HepG2 (cell line): ENCODE data around the gene AKAP8. TPM values are rescaled to one million over a fixed set of nuclear protein-coding genes. Genes with fewer than 3 reads are reported as not detected.
"Not testable (repeated sequence)": the region's sequence is repeated elsewhere in the genome, so short reads cannot be mapped to it uniquely, and the experiment has no call there.

Experiments used
- ATAC-seq: fragments of 200-7000 bp; cut with Tn5 transposase; 3 replicates; pipeline ENCODE4 v1.9.1; 2020; ENCODE audit warnings: mild to moderate bottlenecking, moderate library complexity
- BruUV-seq: library from RNA; stranded (reverse); fragments of 400-500 nt; replicated peaks from 2 replicates; lab custom pipeline; 2021; lab: Mats Ljungman, UMichigan
- CTCF ChIA-PET: fragments of 300-600 bp; formaldehyde crosslinking; extraction: SDS; loops from one replicate; lab custom pipeline; 2021; ENCODE audit warnings: low total read pairs, inconsistent platforms, low intra/inter-chr PET ratio; lab: Yijun Ruan, JAX
- POLR2A ChIA-PET: fragments of 350-600 bp; sonication (Branson Sonifier 250); formaldehyde crosslinking; loops from one replicate; lab custom pipeline; 2020; ENCODE audit warnings: antibody characterized with exemption, inconsistent platforms; lab: Yijun Ruan, JAX
- DNase-seq: peaks from one replicate; pipeline ENCODE4 v3.0.0-alpha.2; 2015; ENCODE audit warnings: low spot score
- FAIRE-seq: peaks from 3 replicates; lab custom pipeline; 2011; peaks lifted over from hg19 to GRCh38; lab: Jason Lieb, UNC
- H2AFZ ChIP-seq: one replicate; pipeline ENCODE4 v1.6.1; 2011; ENCODE audit warnings: low read length, inconsistent platforms
- H3K27ac ChIP-seq: fragments of 300-600 bp; 3 replicates; pipeline ENCODE4 v1.8.0; 2011; ENCODE audit warnings: mixed run types, mild to moderate bottlenecking, mixed read lengths, low read length, inconsistent platforms; ENCODE audit not compliant: insufficient read depth; ENCODE audit errors: extremely low read length
- H3K27me3 ChIP-seq, 2 experiments: fragments of 200-600 bp in 1 of 2; 2 replicates in 1 of 2; 3 replicates in 1 of 2; pipeline versions ENCODE4 v1.6.0 to v1.8.0; 2011; ENCODE audit warnings: low read length in 2 of 2, mild to moderate bottlenecking in 2 of 2, moderate library complexity in 2 of 2, inconsistent platforms in 1 of 2; ENCODE audit not compliant: insufficient read depth in 2 of 2, control insufficient read depth in 1 of 2
- H3K36me3 ChIP-seq, 2 experiments: fragments of 200-600 bp in 1 of 2; replicated peaks in 1 of 2; 2 replicates in 1 of 2; 3 replicates in 1 of 2; pipeline versions ENCODE4 v1.5.1 to v1.8.0; 2011; ENCODE audit warnings: low read length in 2 of 2, inconsistent platforms in 1 of 2; ENCODE audit not compliant: insufficient read depth in 2 of 2, control insufficient read depth in 1 of 2
- H3K4me1 ChIP-seq: 2 replicates; pipeline ENCODE4 v1.5.1; 2012; ENCODE audit warnings: low read length, inconsistent platforms; ENCODE audit not compliant: insufficient read depth
- H3K4me2 ChIP-seq: 2 replicates; pipeline ENCODE4 v1.6.0; 2011; ENCODE audit warnings: low read depth, low read length, inconsistent platforms
- H3K4me3 ChIP-seq, 3 experiments: fragments of 200-600 bp in 1 of 3; sonication (generic), shearing (Covaris generic) in 1 of 3; replicated peaks in 1 of 3; 2 replicates each; pipeline ENCODE4 v1.5.1; 2011 to 2016; ENCODE audit warnings: low read length in 3 of 3, inconsistent platforms in 2 of 3, low read depth in 2 of 3, mild to moderate bottlenecking in 2 of 3, control low read depth in 1 of 3, mixed read lengths in 1 of 3; ENCODE audit not compliant: insufficient read depth in 1 of 3
- H3K79me2 ChIP-seq: one replicate; pipeline ENCODE4 v1.6.1; 2011; ENCODE audit warnings: low read length, inconsistent platforms; ENCODE audit not compliant: insufficient read depth
- H3K9ac ChIP-seq: 2 replicates; pipeline ENCODE4 v1.6.0; 2011; ENCODE audit warnings: mild to moderate bottlenecking, low read depth, low read length, inconsistent platforms; ENCODE audit not compliant: insufficient read depth
- H3K9me3 ChIP-seq: 2 replicates; pipeline ENCODE4 v1.5.1; 2012; ENCODE audit warnings: mild to moderate bottlenecking, low read length
- H4K20me1 ChIP-seq: 2 replicates; pipeline ENCODE4 v1.6.0; 2011; ENCODE audit warnings: inconsistent platforms, mild to moderate bottlenecking, low read length, moderate library complexity; ENCODE audit not compliant: insufficient read depth
- ARNT2 ChIP-seq: sonication (generic); formaldehyde crosslinking; IDR thresholded peaks from 2 replicates; pipeline ENCODE4 v1.8.0; 2022; ENCODE audit warnings: mild to moderate bottlenecking, low read depth, missing genetic modification reagents, moderate library complexity
- CCDC6 ChIP-seq: sonication (generic); formaldehyde crosslinking; IDR thresholded peaks from 2 replicates; pipeline ENCODE4 v1.8.1; 2022; ENCODE audit warnings: mild to moderate bottlenecking, missing genetic modification reagents, moderate library complexity
- DMAP1 ChIP-seq: IDR thresholded peaks from 2 replicates; pipeline ENCODE4 v1.6.1; 2016
- FOXA3 ChIP-seq: IDR thresholded peaks from 2 replicates; pipeline ENCODE4 v1.6.1; 2016; ENCODE audit warnings: missing genetic modification reagents, missing compliant biosample characterization
- FOXO1 ChIP-seq: sonication (generic); formaldehyde crosslinking; IDR thresholded peaks from 2 replicates; pipeline ENCODE4 v1.4.0; 2020; ENCODE audit warnings: missing genetic modification reagents
- FOXP1 ChIP-seq, 2 experiments: fragments of 450-650 bp in 1 of 2; IDR thresholded peaks; 2 replicates each; pipeline ENCODE4 v1.6.1; 2017 to 2018; ENCODE audit warnings: antibody characterized with exemption in 1 of 2
- FOXP4 ChIP-seq: sonication (generic); formaldehyde crosslinking; IDR thresholded peaks from 2 replicates; pipeline ENCODE4 v1.4.0; 2020; ENCODE audit warnings: missing genetic modification reagents
- MAX ChIP-seq: IDR thresholded peaks from 2 replicates; pipeline ENCODE4 v1.6.1; 2012; ENCODE audit warnings: inconsistent platforms
- NR2F2 ChIP-seq: IDR thresholded peaks from 2 replicates; pipeline ENCODE4 v1.6.1; 2012; ENCODE audit warnings: low read depth, inconsistent platforms, borderline replicate concordance
- SKI ChIP-seq: fragments of 450-650 bp; IDR thresholded peaks from one replicate; pipeline ENCODE4 v1.6.1; 2018; ENCODE audit warnings: mild to moderate bottlenecking; ENCODE audit not compliant: partially characterized antibody
- SP5 ChIP-seq: IDR thresholded peaks from 2 replicates; pipeline ENCODE4 v1.6.1; 2016; ENCODE audit warnings: low read depth, borderline replicate concordance
- SPEN ChIP-seq: sonication (generic); formaldehyde crosslinking; IDR thresholded peaks from 2 replicates; pipeline ENCODE4 v1.5.1; 2020; ENCODE audit warnings: low read depth, mild to moderate bottlenecking, missing genetic modification reagents
- ZBTB7B ChIP-seq: sonication (generic); formaldehyde crosslinking; IDR thresholded peaks from 2 replicates; pipeline ENCODE4 v1.4.0; 2020; ENCODE audit warnings: missing genetic modification reagents
- ZMYM4 ChIP-seq: sonication (generic); formaldehyde crosslinking; IDR thresholded peaks from 2 replicates; pipeline ENCODE4 v1.8.1; 2023; ENCODE audit warnings: mild to moderate bottlenecking, missing genetic modification reagents
- WGBS: methylation state at CpG from one replicate; pipeline ENCODE4 v1.1.6; 2017; ENCODE audit warnings: low lambda C conversion rate; 5-methylcytosine and 5-hydroxymethylcytosine counted together
- in situ Hi-C: cut with HindIII; loops from 2 replicates; pipeline ENCODE4 v1.10.0; 2017; ENCODE audit warnings: low pct_unique_long_range_greater_than_20kb; ENCODE audit not compliant: extremely low pct_ligation_motif_present
- intact Hi-C: fragments of 100-400 bp; cut with micrococcal nuclease; formaldehyde crosslinking; loops from one replicate; pipeline ENCODE4 v1.10.0; 2022; ENCODE audit not compliant: unreplicated experiment
- polyA plus RNA-seq, 8 experiments: library from polyadenylated mRNA; depleted of rRNA in 3 of 8; stranded (reverse) in 7 of 8; unstranded in 1 of 8; fragments of >200 nt; fragmentation: Illumina TruSeq in 4 of 8; extraction: Trizol in 4 of 8; gene quantifications; 2 replicates each; pipeline versions ENCODE4 v1.2.1 to v1.2.3, GENCODE V29; 2011 to 2016; ENCODE audit warnings: low read depth in 4 of 8, missing spikeins in 1 of 8, mixed read lengths in 1 of 8; ENCODE audit not compliant: insufficient read depth in 1 of 8
- total RNA-seq, 5 experiments: library from RNA; depleted of rRNA; stranded (reverse); fragments of >200 nt; fragmentation: Illumina TruSeq; extraction: Trizol; gene quantifications; 2 replicates each; pipeline ENCODE4 v1.2.3, GENCODE V29; 2016; ENCODE audit warnings: low read depth in 1 of 5
- TF ChIP-seq, protein P1 (sequence below): sonication (generic); formaldehyde crosslinking; conservative IDR thresholded peaks from 2 replicates; pipeline ENCODE4 v1.4.0; 2020; ENCODE audit warnings: mild to moderate bottlenecking, missing genetic modification reagents, moderate library complexity
- TF ChIP-seq, protein P2 (sequence below): sonication (generic); IDR thresholded peaks from 2 replicates; pipeline ENCODE4 v1.6.1; 2016; ENCODE audit warnings: low read depth, borderline replicate concordance
- TF ChIP-seq, protein P3 (sequence below): fragments of 450-650 bp; IDR thresholded peaks from 2 replicates; pipeline ENCODE4 v1.6.1; 2016

The AKAP8 gene
- total and polyA plus RNA-seq, 2 of the 13 experiments (the other 11 are each of a cell fraction or from before 2014, with no cell fraction given), result 15.9 to 22.1 TPM

- peak overlapping the region; percentile 29; the same call in 1 of the 2 replicates for H3K4me2 ChIP-seq
- BruUV-seq, FAIRE-seq: not testable (repeated sequence)
- TF ChIP-seq CCDC6 (CRISPR knock-in tag), result 0 out of 2 replicates have a peak, but pooled peaks have one; percentile 36
- TF ChIP-seq FOXO1 (CRISPR knock-in tag), result peak; percentile 65; the same call in 1 of the 2 replicates
- 0 out of 2 replicates have a peak, but pooled peaks have one; percentile 40 for TF ChIP-seq SPEN (CRISPR knock-in tag)
- TF ChIP-seq SKI, result peak; percentile 23
- TF ChIP-seq ZBTB7B (CRISPR knock-in tag), result 0 out of 2 replicates have a peak, but pooled peaks have one; percentile 44
- TF ChIP-seq NR2F2, result peak; percentile 48; the same call in 1 of the 2 replicates
- TF ChIP-seq SP5 (CRISPR knock-in tag), result peak; percentile 94
- TF ChIP-seq, protein P1, sequence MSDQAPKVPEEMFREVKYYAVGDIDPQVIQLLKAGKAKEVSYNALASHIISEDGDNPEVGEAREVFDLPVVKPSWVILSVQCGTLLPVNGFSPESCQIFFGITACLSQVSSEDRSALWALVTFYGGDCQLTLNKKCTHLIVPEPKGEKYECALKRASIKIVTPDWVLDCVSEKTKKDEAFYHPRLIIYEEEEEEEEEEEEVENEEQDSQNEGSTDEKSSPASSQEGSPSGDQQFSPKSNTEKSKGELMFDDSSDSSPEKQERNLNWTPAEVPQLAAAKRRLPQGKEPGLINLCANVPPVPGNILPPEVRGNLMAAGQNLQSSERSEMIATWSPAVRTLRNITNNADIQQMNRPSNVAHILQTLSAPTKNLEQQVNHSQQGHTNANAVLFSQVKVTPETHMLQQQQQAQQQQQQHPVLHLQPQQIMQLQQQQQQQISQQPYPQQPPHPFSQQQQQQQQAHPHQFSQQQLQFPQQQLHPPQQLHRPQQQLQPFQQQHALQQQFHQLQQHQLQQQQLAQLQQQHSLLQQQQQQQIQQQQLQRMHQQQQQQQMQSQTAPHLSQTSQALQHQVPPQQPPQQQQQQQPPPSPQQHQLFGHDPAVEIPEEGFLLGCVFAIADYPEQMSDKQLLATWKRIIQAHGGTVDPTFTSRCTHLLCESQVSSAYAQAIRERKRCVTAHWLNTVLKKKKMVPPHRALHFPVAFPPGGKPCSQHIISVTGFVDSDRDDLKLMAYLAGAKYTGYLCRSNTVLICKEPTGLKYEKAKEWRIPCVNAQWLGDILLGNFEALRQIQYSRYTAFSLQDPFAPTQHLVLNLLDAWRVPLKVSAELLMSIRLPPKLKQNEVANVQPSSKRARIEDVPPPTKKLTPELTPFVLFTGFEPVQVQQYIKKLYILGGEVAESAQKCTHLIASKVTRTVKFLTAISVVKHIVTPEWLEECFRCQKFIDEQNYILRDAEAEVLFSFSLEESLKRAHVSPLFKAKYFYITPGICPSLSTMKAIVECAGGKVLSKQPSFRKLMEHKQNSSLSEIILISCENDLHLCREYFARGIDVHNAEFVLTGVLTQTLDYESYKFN (CRISPR knock-in tag), result peak; percentile 77
- TF ChIP-seq, protein P2, sequence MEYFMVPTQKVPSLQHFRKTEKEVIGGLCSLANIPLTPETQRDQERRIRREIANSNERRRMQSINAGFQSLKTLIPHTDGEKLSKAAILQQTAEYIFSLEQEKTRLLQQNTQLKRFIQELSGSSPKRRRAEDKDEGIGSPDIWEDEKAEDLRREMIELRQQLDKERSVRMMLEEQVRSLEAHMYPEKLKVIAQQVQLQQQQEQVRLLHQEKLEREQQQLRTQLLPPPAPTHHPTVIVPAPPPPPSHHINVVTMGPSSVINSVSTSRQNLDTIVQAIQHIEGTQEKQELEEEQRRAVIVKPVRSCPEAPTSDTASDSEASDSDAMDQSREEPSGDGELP, result peak; percentile 86
- TF ChIP-seq MAX, result peak; percentile 27; the same call in 1 of the 2 replicates
- peak; percentile 44; the same call in 1 of the 2 replicates for TF ChIP-seq ZMYM4 (CRISPR knock-in tag)
- peak; percentile 40; the same call in 1 of the 2 replicates for TF ChIP-seq DMAP1 (CRISPR knock-in tag)
- TF ChIP-seq FOXA3 (CRISPR knock-in tag), result peak; percentile 61
- peak; percentile 77 for TF ChIP-seq FOXP1 (IDR thresholded peaks at IDR 0.05)
- peak; percentile 93 for TF ChIP-seq FOXP1 (CRISPR knock-in tag; IDR thresholded peaks at IDR 0.05)
- TF ChIP-seq, protein P3, sequence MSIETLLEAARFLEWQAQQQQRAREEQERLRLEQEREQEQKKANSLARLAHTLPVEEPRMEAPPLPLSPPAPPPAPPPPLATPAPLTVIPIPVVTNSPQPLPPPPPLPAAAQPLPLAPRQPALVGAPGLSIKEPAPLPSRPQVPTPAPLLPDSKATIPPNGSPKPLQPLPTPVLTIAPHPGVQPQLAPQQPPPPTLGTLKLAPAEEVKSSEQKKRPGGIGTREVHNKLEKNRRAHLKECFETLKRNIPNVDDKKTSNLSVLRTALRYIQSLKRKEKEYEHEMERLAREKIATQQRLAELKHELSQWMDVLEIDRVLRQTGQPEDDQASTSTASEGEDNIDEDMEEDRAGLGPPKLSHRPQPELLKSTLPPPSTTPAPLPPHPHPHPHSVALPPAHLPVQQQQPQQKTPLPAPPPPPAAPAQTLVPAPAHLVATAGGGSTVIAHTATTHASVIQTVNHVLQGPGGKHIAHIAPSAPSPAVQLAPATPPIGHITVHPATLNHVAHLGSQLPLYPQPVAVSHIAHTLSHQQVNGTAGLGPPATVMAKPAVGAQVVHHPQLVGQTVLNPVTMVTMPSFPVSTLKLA, result peak; percentile 50
- TF ChIP-seq ARNT2 (CRISPR knock-in tag), result 0 out of 2 replicates have a peak, but pooled peaks have one; percentile 25
- TF ChIP-seq FOXP4 (CRISPR knock-in tag), result peak; percentile 95
Measured at GRCh38 chr19:15411351-15411750, 31.8 kb upstream of the AKAP8 start.

More at GRCh38 chr19:15411351-15411750, 31.8 kb upstream of the AKAP8 start:
- Histone ChIP-seq H4K20me1 (peaks cover 35% of the 10 kb centered on the region), H3K27ac (peak overlapping the region; percentile 47), H3K79me2 (peaks cover 90% of the 10 kb centered on the region), H3K4me1 (peaks cover 58% of the 10 kb centered on the region), H3K36me3 (peaks cover 9 to 29% of the 10 kb centered on the region in 2 experiments)
- H3K27me3 ChIP-seq, H3K4me3 ChIP-seq, H2AFZ ChIP-seq, in situ Hi-C loops, H3K9ac ChIP-seq, H3K9me3 ChIP-seq, CTCF ChIA-PET: not testable (repeated sequence)
- POLR2A ChIA-PET, result interaction anchor here (0.7 to 2.8 kb wide), 2 partner anchors 32 to 242 kb away, joined by 3 to 30 read pairs; partner anchors contain the start of gene AKAP8
- DNase-seq (peak; percentile 65), ATAC-seq (peak; percentile 69)
- 17% methylated on average over 2 of the region's 2 CpGs for WGBS
- intact Hi-C loops, result loop anchor here (5.0 kb wide), 1 partner anchor 34 kb away; the partner anchor contains the start of gene AKAP8
